H1 (cell line): ENCODE data around the gene PLD5. TPM values are rescaled to one million over a fixed set of nuclear protein-coding genes. Genes with fewer than 3 reads are reported as not detected.

ENCODE experiments used
- CTCF ChIA-PET: fragments of 300-600 bp; sonication (Branson Sonifier 250); formaldehyde crosslinking; loops from one replicate; lab custom pipeline; 2021; ENCODE audit not compliant: partially characterized antibody; lab: Charles Lee
- POLR2A ChIA-PET: fragments of 300-600 bp; sonication (Branson Sonifier 250); formaldehyde crosslinking; loops from one replicate; lab custom pipeline; 2021; ENCODE audit warnings: inconsistent platforms; ENCODE audit not compliant: partially characterized antibody; lab: Charles Lee
- DNase-seq, 2 experiments: peaks; one replicate each; pipeline versions ENCODE4 v3.0.0 to v3.0.0-alpha.2; 2010 to 2022; ENCODE audit warnings: low spot score in 2 of 2, low read depth in 1 of 2, mixed read lengths in 1 of 2
- FAIRE-seq: peaks from 2 replicates; lab custom pipeline; 2011; peaks lifted over from hg19 to GRCh38; lab: Jason Lieb, UNC
- H2AFZ ChIP-seq: 2 replicates; pipeline ENCODE4 v1.8.1; 2012; ENCODE audit warnings: low read length, inconsistent platforms
- H2AK5ac ChIP-seq: 2 replicates; pipeline ENCODE4 v1.6.1; 2013; ENCODE audit warnings: low read depth, low read length
- H2BK120ac ChIP-seq: replicated peaks from 2 replicates; pipeline ENCODE3; 2013; ENCODE audit warnings: low read depth, low read length, inconsistent platforms
- H2BK12ac ChIP-seq: 2 replicates; pipeline ENCODE4 v1.6.1; 2013; ENCODE audit warnings: low read depth, low read length
- H2BK15ac ChIP-seq: 2 replicates; pipeline ENCODE4 v1.6.1; 2013; ENCODE audit warnings: low read length
- H2BK20ac ChIP-seq: 2 replicates; pipeline ENCODE4 v1.6.1; 2013; ENCODE audit warnings: low read length
- H2BK5ac ChIP-seq: 2 replicates; pipeline ENCODE4 v1.6.1; 2013; ENCODE audit warnings: low read depth, low read length
- H3K14ac ChIP-seq: 2 replicates; pipeline ENCODE4 v1.6.1; 2013; ENCODE audit warnings: inconsistent platforms; ENCODE audit not compliant: insufficient read length
- H3K18ac ChIP-seq: 2 replicates; pipeline ENCODE4 v1.6.1; 2013; ENCODE audit warnings: low read length; ENCODE audit errors: extremely low read depth
- H3K23ac ChIP-seq: 2 replicates; pipeline ENCODE4 v1.6.1; 2013; ENCODE audit warnings: inconsistent platforms; ENCODE audit not compliant: insufficient read length
- H3K23me2 ChIP-seq: 2 replicates; pipeline ENCODE4 v1.6.1; 2013; ENCODE audit warnings: low read depth, low read length
- H3K27ac ChIP-seq: 2 replicates; pipeline ENCODE4 v1.6.1; 2011; ENCODE audit warnings: low read depth, low read length, inconsistent platforms
- H3K27me3 ChIP-seq, 4 experiments: replicated peaks in 1 of 4; 1 replicate in 1 of 4; 2 replicates in 3 of 4; pipeline versions ENCODE4 v1.6.1 to v1.8.1; 2011 to 2013; ENCODE audit warnings: low read length in 3 of 4, mild to moderate bottlenecking in 3 of 4, inconsistent platforms in 2 of 4, mixed read lengths in 2 of 4, moderate library complexity in 1 of 4; ENCODE audit not compliant: control insufficient read depth in 3 of 4, insufficient read depth in 3 of 4; ENCODE audit errors: extremely low read depth in 1 of 4
- H3K36me3 ChIP-seq, 4 experiments: 2 replicates each; pipeline versions ENCODE4 v1.6.1 to v1.8.1; 2011 to 2013; ENCODE audit warnings: mild to moderate bottlenecking in 4 of 4, low read length in 3 of 4, moderate library complexity in 2 of 4, control low read depth in 1 of 4, inconsistent platforms in 1 of 4; ENCODE audit not compliant: insufficient read depth in 4 of 4, control insufficient read depth in 2 of 4
- H3K4ac ChIP-seq: replicated peaks from 2 replicates; pipeline ENCODE3; 2013; ENCODE audit warnings: low read length, low read depth, mixed read lengths, inconsistent platforms; ENCODE audit not compliant: insufficient read length
- H3K4me1 ChIP-seq, 4 experiments: replicated peaks in 1 of 4; 1 replicate in 1 of 4; 2 replicates in 3 of 4; pipeline versions ENCODE4 v1.6.1 to v1.8.1; 2011 to 2013; ENCODE audit warnings: low read length in 3 of 4, inconsistent platforms in 2 of 4, mixed read lengths in 1 of 4; ENCODE audit not compliant: insufficient read depth in 4 of 4, control insufficient read depth in 3 of 4
- H3K4me2 ChIP-seq, 2 experiments: 2 replicates each; pipeline versions ENCODE4 v1.6.1 to v1.8.1; 2011 to 2013; ENCODE audit warnings: low read depth in 2 of 2, low read length in 2 of 2, control low read depth in 1 of 2, inconsistent platforms in 1 of 2, mild to moderate bottlenecking in 1 of 2; ENCODE audit not compliant: insufficient read depth in 1 of 2
- H3K4me3 ChIP-seq, 4 experiments: fragments of 200-600, 300-600 bp in 1 of 4; sonication (generic), shearing (Covaris generic), sonication (Bioruptor Twin) in 1 of 4; 2 replicates each; pipeline versions ENCODE4 v1.5.1 to v1.8.1; 2011 to 2016; ENCODE audit warnings: low read length in 4 of 4, low read depth in 3 of 4, control low read depth in 2 of 4, inconsistent platforms in 2 of 4, mild to moderate bottlenecking in 2 of 4, mixed read lengths in 1 of 4, moderate library complexity in 1 of 4; ENCODE audit not compliant: insufficient read depth in 2 of 4; ENCODE audit errors: extremely low read depth in 1 of 4
- H3K56ac ChIP-seq: replicated peaks from 2 replicates; pipeline ENCODE3; 2013; ENCODE audit warnings: low read depth, mild to moderate bottlenecking, mixed read lengths, low read length, inconsistent platforms; ENCODE audit not compliant: insufficient read length
- H3K79me1 ChIP-seq: 2 replicates; pipeline ENCODE4 v1.6.1; 2013; ENCODE audit warnings: low read depth, low read length, control low read depth
- H3K79me2 ChIP-seq, 2 experiments: 2 replicates each; pipeline versions ENCODE4 v1.6.1 to v1.8.1; 2012 to 2013; ENCODE audit warnings: low read length in 2 of 2, mild to moderate bottlenecking in 2 of 2, inconsistent platforms in 1 of 2; ENCODE audit not compliant: insufficient read depth in 2 of 2, control insufficient read depth in 1 of 2
- H3K9ac ChIP-seq, 4 experiments: replicated peaks in 1 of 4; 1 replicate in 1 of 4; 2 replicates in 3 of 4; pipeline versions ENCODE4 v1.6.1 to v1.8.1; 2011 to 2013; ENCODE audit warnings: low read depth in 3 of 4, low read length in 3 of 4, control low read depth in 2 of 4, mild to moderate bottlenecking in 2 of 4, moderate library complexity in 2 of 4, inconsistent platforms in 1 of 4; ENCODE audit errors: extremely low read depth in 1 of 4
- H3K9me3 ChIP-seq, 2 experiments: 2 replicates each; pipeline versions ENCODE4 v1.6.1 to v1.8.1; 2012 to 2013; ENCODE audit warnings: mild to moderate bottlenecking in 2 of 2, moderate library complexity in 2 of 2, control low read depth in 1 of 2, inconsistent platforms in 1 of 2, low read depth in 1 of 2, low read length in 1 of 2, mixed read lengths in 1 of 2; ENCODE audit not compliant: insufficient read depth in 2 of 2
- H4K20me1 ChIP-seq, 2 experiments: replicated peaks in 1 of 2; 2 replicates each; pipeline versions ENCODE3 to v1.8.1; 2011 to 2013; ENCODE audit warnings: inconsistent platforms in 2 of 2, low read length in 2 of 2, mild to moderate bottlenecking in 1 of 2; ENCODE audit not compliant: insufficient read depth in 2 of 2, control insufficient read depth in 1 of 2
- H4K5ac ChIP-seq: 2 replicates; pipeline ENCODE4 v1.6.1; 2013; ENCODE audit warnings: low read length, low read depth, mixed read lengths, inconsistent platforms; ENCODE audit not compliant: insufficient read length
- H4K8ac ChIP-seq: 2 replicates; pipeline ENCODE4 v1.8.0; 2013; ENCODE audit warnings: mild to moderate bottlenecking, moderate library complexity, low read length, inconsistent platforms; ENCODE audit not compliant: insufficient read depth; ENCODE audit errors: extremely low read depth
- H4K91ac ChIP-seq: replicated peaks from 2 replicates; pipeline ENCODE3; 2013; ENCODE audit warnings: low read length, mixed read lengths, inconsistent platforms; ENCODE audit not compliant: insufficient read length
- ATF2 ChIP-seq: IDR thresholded peaks from 2 replicates; pipeline ENCODE4 v1.6.1; 2012; ENCODE audit warnings: low read length, inconsistent platforms
- ATF3 ChIP-seq: IDR thresholded peaks from 2 replicates; pipeline ENCODE4 v1.6.1; 2011; ENCODE audit warnings: low read depth, mild to moderate bottlenecking, low read length; ENCODE audit not compliant: insufficient read depth
- CBX5 ChIP-seq: fragments of 300-800, 300-1000 bp; sonication (generic); IDR thresholded peaks from 2 replicates; pipeline ENCODE4 v1.7.1; 2016; ENCODE audit warnings: antibody characterized with exemption, low read length, low read depth
- CBX8 ChIP-seq: fragments of 300-800, 300-1000 bp; sonication (generic); IDR thresholded peaks from 2 replicates; pipeline ENCODE4 v1.7.1; 2016; ENCODE audit warnings: low read depth, low read length, borderline replicate concordance
- CHD2 ChIP-seq: IDR thresholded peaks from 2 replicates; pipeline ENCODE4 v1.6.1; 2012; ENCODE audit warnings: low read length, improper control_type of control experiment
- EGR1 ChIP-seq: IDR thresholded peaks from 2 replicates; pipeline ENCODE4 v1.6.1; 2011; ENCODE audit warnings: low read depth, low read length, borderline replicate concordance
- GTF2F1 ChIP-seq: IDR thresholded peaks from 2 replicates; pipeline ENCODE4 v1.6.1; 2012; ENCODE audit warnings: low read depth, low read length, improper control_type of control experiment, borderline replicate concordance
- KDM4A ChIP-seq: IDR thresholded peaks from one replicate; pipeline ENCODE4 v1.7.1; 2012; ENCODE audit warnings: low read depth, mild to moderate bottlenecking, moderate library complexity, low read length, inconsistent platforms; ENCODE audit not compliant: severe bottlenecking
- KDM5A ChIP-seq: fragments of 200-600 bp; IDR thresholded peaks from 2 replicates; pipeline ENCODE4 v1.7.1; 2012; ENCODE audit warnings: mild to moderate bottlenecking, low read length, inconsistent platforms, mixed read lengths
- RAD21 ChIP-seq, 2 experiments: IDR thresholded peaks in 1 of 2; conservative IDR thresholded peaks in 1 of 2; 2 replicates each; pipeline ENCODE4 v1.6.1; 2011; ENCODE audit warnings: low read depth in 2 of 2, low read length in 2 of 2, improper control_type of control experiment in 1 of 2, inconsistent platforms in 1 of 2, mild to moderate bottlenecking in 1 of 2, moderate library complexity in 1 of 2
- RNF2 ChIP-seq: fragments of 200-900, 300-1000 bp; sonication (generic); IDR thresholded peaks from 2 replicates; pipeline ENCODE4 v1.7.1; 2016; ENCODE audit warnings: borderline replicate concordance, low read depth, mild to moderate bottlenecking, antibody characterized with exemption, low read length; ENCODE audit not compliant: poor library complexity, severe bottlenecking; ENCODE audit errors: missing control alignments
- SIRT6 ChIP-seq: IDR thresholded peaks from one replicate; pipeline ENCODE4 v1.7.1; 2012; ENCODE audit warnings: low read length, inconsistent platforms
- whole genome bisulfite sequencing, 2 experiments: shearing (Covaris generic) in 1 of 2; methylation state at CpG; one replicate each; pipeline versions ENCODE4 v1.1.6 to v1.1.7; 2013 to 2015; ENCODE audit warnings: low lambda C conversion rate in 2 of 2, mixed read lengths in 2 of 2, inconsistent platforms in 1 of 2, low coverage in 1 of 2, missing lambda C conversion rate in 1 of 2; ENCODE audit not compliant: insufficient replicate concordance in 2 of 2, insufficient coverage in 1 of 2, insufficient read length in 1 of 2; ENCODE audit errors: extremely low coverage in 1 of 2, missing lambda C conversion rate in 1 of 2; 5-methylcytosine and 5-hydroxymethylcytosine counted together
- polyA plus RNA-seq, 7 experiments: library from polyadenylated mRNA; depleted of rRNA in 3 of 7; stranded (reverse) in 5 of 7; unstranded in 2 of 7; fragments of >200 nt in 5 of 7; fragments of 200-250 nt in 2 of 7; gene quantifications; 1 replicate in 5 of 7; 2 replicates in 1 of 7; 4 replicates in 1 of 7; pipeline versions ENCODE4 v1.2.1 to v1.2.3, GENCODE V29; 2011 to 2013; ENCODE audit warnings: missing spikeins in 2 of 7, mixed read lengths in 2 of 7
- total RNA-seq: library from RNA; stranded (reverse); fragmentation: NEBNext Ultra II Directional; extraction: Animal tissue kit (Norgen Biotek cat#: 25700); gene quantifications from 2 replicates; pipeline ENCODE4 v1.2.1, GENCODE V29; 2021

The PLD5 gene
- total and polyA plus RNA-seq, 2 of the 8 experiments (the other 6 are each of a cell fraction or from before 2014, with no cell fraction given), result 0.86 to 8.5 TPM

DNA sequence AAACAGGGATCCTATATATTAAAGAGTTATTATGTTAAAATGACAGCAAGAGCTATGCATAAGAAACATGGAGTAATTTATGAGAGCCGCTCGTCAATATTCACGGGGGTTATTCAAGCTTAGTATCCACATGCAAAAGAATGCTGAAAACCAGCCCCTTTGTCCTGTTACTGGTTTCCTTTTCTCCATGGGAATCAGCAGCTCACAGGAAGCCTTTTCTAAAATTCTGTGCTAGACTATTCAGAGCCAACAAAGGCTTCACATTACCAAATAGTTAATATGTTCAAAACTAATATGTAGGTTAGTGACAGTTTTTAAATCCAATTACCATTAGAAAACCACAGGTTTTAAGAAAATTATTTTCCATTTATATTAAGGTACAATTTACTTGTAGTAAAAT lies 300.0 kb downstream of the PLD5 start:
- Histone ChIP-seq H4K20me1 (no peaks in the 10 kb centered on the region), H2AFZ (no peak overlapping the region), H3K14ac (no peak overlapping the region), H4K91ac (no peak overlapping the region), H3K79me2 (no peaks in the 10 kb centered on the region), H3K27ac (no peak overlapping the region), H2BK15ac (no peak overlapping the region), H2BK5ac (no peak overlapping the region), H3K4me2 (no peak overlapping the region), H3K4me1 (peaks cover 0 to 12% (median 7%) of the 10 kb centered on the region in 4 experiments; a peak in 4 of 7 replicates), H2BK12ac (no peak overlapping the region), H3K9ac (no peak overlapping the region), H3K23me2 (no peaks in the 10 kb centered on the region), H3K27me3 (no peaks in the 10 kb centered on the region), H3K18ac (no peak overlapping the region), H4K8ac (no peak overlapping the region), H3K79me1 (no peaks in the 10 kb centered on the region), H3K9me3 (no peaks in the 10 kb centered on the region), H3K36me3 (no peaks in the 10 kb centered on the region), H3K4ac (no peak overlapping the region), H3K23ac (no peak overlapping the region), H2BK20ac (no peak overlapping the region), H2BK120ac (no peak overlapping the region), H3K56ac (no peak overlapping the region), H2AK5ac (no peak overlapping the region), H3K4me3 (no peak overlapping the region), H4K5ac (no peak overlapping the region)
- CTCF ChIA-PET, result no interaction called here
- no peak for DNase-seq
- no peak for FAIRE-seq
- POLR2A ChIA-PET, result no interaction called here
- 42% methylated on average over 3 of the region's 3 CpGs; no CpG with 5 or more reads in 1 of the 2 experiments for WGBS, 2 experiments
- no peak for TF ChIP-seq CHD2
- no peak for TF ChIP-seq KDM4A
- TF ChIP-seq GTF2F1, result no peak
- TF ChIP-seq EGR1, result no peak
- TF ChIP-seq RNF2, result no peak
- TF ChIP-seq CBX5, result no peak
- no peak for TF ChIP-seq CBX8
- no peak for TF ChIP-seq ATF2
- TF ChIP-seq KDM5A, result no peak
- no peak for TF ChIP-seq ATF3
- TF ChIP-seq SIRT6, result no peak
- no peak for TF ChIP-seq RAD21 (IDR thresholded peaks at IDR 0.05 in 1 of 2, conservative IDR thresholded peaks at IDR 0.05 in 1 of 2; ENCODE audit: low read depth in 2 of 2, low read length in 2 of 2)
